ENCODE data around the gene FANCM. TPM values are rescaled to one million over a fixed set of nuclear protein-coding genes. Genes with fewer than 3 reads are reported as not detected.
"Not testable (repeated sequence)": the region's sequence is repeated elsewhere in the genome, so short reads cannot be mapped to it uniquely, and the experiment has no call there.

Gene FANCM
- total and polyA plus RNA-seq, 2 experiments from 2014 or later = 5.6 to 12.4 TPM

- Histone ChIP-seq H3K4me3 (no peak overlapping the region), H3K36me3 (no peaks in the 10 kb centered on the region), H3K27ac (no peak overlapping the region), H3K4me1 (ENCODE audit: low read depth) (peaks cover 20% of the 10 kb centered on the region), H3K27me3 (no peaks in the 10 kb centered on the region), H3K9me3 (ENCODE audit: low read depth) (no peaks in the 10 kb centered on the region)
- DNase-seq (ENCODE audit: low read depth in 1 of 2, low spot score in 1 of 2) = no peak
- no peak for TF ChIP-seq CTCF (IDR thresholded peaks at IDR 0.05; ENCODE audit: low read depth, low read length)
These were observed 5.0 kb downstream of the FANCM start for GRCh38 chr14:45140661-45141187.

- not testable (repeated sequence) for H3K27me3 ChIP-seq; DNase-seq (ENCODE audit: low read depth in 1 of 2, low spot score in 1 of 2); H3K36me3 ChIP-seq; H3K9me3 ChIP-seq (ENCODE audit: low read depth); H3K4me3 ChIP-seq; H3K27ac ChIP-seq
- peaks cover 18% of the 10 kb centered on the region for H3K4me1 ChIP-seq (ENCODE audit: low read depth)
These were observed 6.4 kb downstream of the FANCM start for GRCh38 chr14:45142083-45142482.

GRCh38 chr14:45144658-45145057 lies 8.9 kb downstream of the FANCM start:
- Histone ChIP-seq H3K9me3 (ENCODE audit: low read depth) (no peaks in the 10 kb centered on the region), H3K4me3 (no peak overlapping the region), H3K27me3 (no peaks in the 10 kb centered on the region), H3K36me3 (no peaks in the 10 kb centered on the region), H3K4me1 (ENCODE audit: low read depth) (no peaks in the 10 kb centered on the region), H3K27ac (no peak overlapping the region)
- DNase-seq (ENCODE audit: low read depth in 1 of 2, low spot score in 1 of 2) = no peak
- no peak for TF ChIP-seq CTCF (IDR thresholded peaks at IDR 0.05; ENCODE audit: low read depth, low read length)

- Histone ChIP-seq H3K27me3 (no peaks in the 10 kb centered on the region), H3K4me3 (no peak overlapping the region), H3K36me3 (no peaks in the 10 kb centered on the region), H3K27ac (no peak overlapping the region), H3K9me3 (ENCODE audit: low read depth) (no peaks in the 10 kb centered on the region), H3K4me1 (ENCODE audit: low read depth) (no peaks in the 10 kb centered on the region)
- no peak for TF ChIP-seq CTCF (IDR thresholded peaks at IDR 0.05; ENCODE audit: low read depth, low read length)
- DNase-seq (ENCODE audit: low read depth in 1 of 2, low spot score in 1 of 2) = no peak
These were observed 9.5 kb downstream of the FANCM start for GRCh38 chr14:45145214-45145613.

- no peaks in the 10 kb centered on the region for H3K27me3 ChIP-seq
- no peak overlapping the region for H3K27ac ChIP-seq
- no peaks in the 10 kb centered on the region for H3K4me1 ChIP-seq (ENCODE audit: low read depth)
- no peak overlapping the region for H3K4me3 ChIP-seq
- DNase-seq (ENCODE audit: low read depth in 1 of 2, low spot score in 1 of 2) = no peak
- peaks cover 3% of the 10 kb centered on the region for H3K36me3 ChIP-seq
- TF ChIP-seq CTCF (IDR thresholded peaks at IDR 0.05; ENCODE audit: low read depth, low read length) = no peak
- H3K9me3 ChIP-seq (ENCODE audit: low read depth) = no peaks in the 10 kb centered on the region
These were observed 13.9 kb downstream of the FANCM start for GRCh38 chr14:45149602-45150001.

- Histone ChIP-seq H3K9me3 (ENCODE audit: low read depth) (no peaks in the 10 kb centered on the region), H3K4me3 (no peak overlapping the region), H3K4me1 (ENCODE audit: low read depth) (no peaks in the 10 kb centered on the region), H3K27ac (no peak overlapping the region), H3K36me3 (peaks cover 3% of the 10 kb centered on the region), H3K27me3 (no peaks in the 10 kb centered on the region)
- TF ChIP-seq CTCF (IDR thresholded peaks at IDR 0.05; ENCODE audit: low read depth, low read length) = no peak
- DNase-seq (ENCODE audit: low read depth in 1 of 2, low spot score in 1 of 2) = no peak
These were observed 14.7 kb downstream of the FANCM start for GRCh38 chr14:45150386-45150890.
